ENCODE measurements around the gene CCDC154.

CCDC154 gene

GRCh38 chr16:1435921-1436697 lies 8.2 kb downstream of the CCDC154 start:
- DNase-seq (ENCODE audit: low read depth) = no peak

GRCh38 chr16:1434644-1435592 lies 9.4 kb downstream of the CCDC154 start:
- DNase-seq (ENCODE audit: low read depth) = no peak

DNA sequence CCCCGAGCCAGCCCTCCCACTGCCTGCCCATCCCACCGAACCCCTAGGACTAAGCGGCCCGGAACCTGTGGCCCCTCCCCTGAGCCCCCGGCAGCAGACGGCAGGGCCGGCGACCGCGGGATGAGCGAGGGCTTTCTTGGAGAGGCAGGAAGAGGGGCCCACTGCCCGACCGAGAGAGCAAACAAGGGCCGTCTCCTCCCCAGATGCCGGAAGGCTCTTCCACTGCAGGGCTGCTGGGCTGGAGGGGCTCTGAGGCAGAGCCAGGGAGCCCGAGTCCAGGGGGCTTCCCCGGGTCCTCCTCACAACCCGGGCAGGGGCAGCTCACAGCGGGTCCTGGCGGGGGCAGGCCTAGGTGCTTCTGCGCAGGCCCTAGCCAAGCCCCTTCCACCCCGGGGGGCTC lies 10.6 kb downstream of the CCDC154 start:
- no peak for DNase-seq (ENCODE audit: low read depth)

DNA sequence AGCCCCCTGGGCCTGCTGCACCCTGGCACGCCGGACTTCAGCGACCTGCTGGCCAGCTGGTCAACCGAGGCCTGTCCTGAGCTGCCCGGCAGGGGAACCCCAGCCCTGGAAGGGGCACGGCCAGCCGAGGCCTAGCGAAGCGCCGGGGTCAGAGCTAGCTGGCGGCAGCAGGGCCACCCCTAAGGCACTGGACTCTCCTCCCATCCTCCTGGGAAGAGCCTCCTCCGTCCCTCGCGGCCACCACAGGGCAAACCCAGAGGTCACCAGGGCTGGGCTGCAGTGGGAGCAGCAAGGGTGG lies 11.1 kb downstream of the CCDC154 start:
- DNase-seq (ENCODE audit: low read depth) = no peak

- DNase-seq (ENCODE audit: low read depth) = no peak
Observed at GRCh38 chr16:1432388-1433262, 11.7 kb downstream of the CCDC154 start.

GRCh38 chr16:1431497-1432270 lies 12.7 kb downstream of the CCDC154 start:
- no peak for DNase-seq (ENCODE audit: low read depth)

- DNase-seq (ENCODE audit: low read depth) = no peak
Observed at GRCh38 chr16:1430759-1431496, 13.4 kb downstream of the CCDC154 start, which contains the start of gene PERCC1. TSS of gene PERCC1 (plus strand) at chr16:1431078. CDS start at chr16:1432594, 1,516 bp downstream.

GRCh38 chr16:1430214-1430758 lies 14.1 kb downstream of the CCDC154 start:
- DNase-seq (ENCODE audit: low read depth) = no peak

DNA sequence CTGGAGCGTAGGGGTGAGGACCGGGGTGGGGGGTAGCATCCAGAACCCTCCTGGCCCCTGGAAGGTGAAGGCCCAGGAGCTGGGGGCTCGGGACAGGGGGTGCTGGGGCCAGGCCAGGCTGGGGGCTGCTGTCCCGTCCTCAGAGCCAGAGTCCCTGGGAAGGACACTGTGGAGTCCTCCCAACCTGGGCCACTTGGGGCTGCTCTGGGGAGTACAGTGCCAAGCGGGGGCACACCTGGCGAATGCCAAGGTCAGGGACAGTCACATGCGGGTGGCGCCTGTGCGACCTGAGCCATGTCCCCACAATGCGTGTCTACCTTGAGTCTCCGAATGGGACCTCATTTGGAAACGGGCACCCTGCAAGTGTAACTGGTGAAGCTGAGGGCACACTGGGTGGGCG lies 14.7 kb downstream of the CCDC154 start:
- DNase-seq (ENCODE audit: low read depth) = no peak

- no peak for DNase-seq (ENCODE audit: low read depth)
Observed at GRCh38 chr16:1429012-1429411, 15.3 kb downstream of the CCDC154 start.

GRCh38 chr16:1428511-1428910 lies 15.8 kb downstream of the CCDC154 start:
- no peak for DNase-seq (ENCODE audit: low read depth)

GRCh38 chr16:1427473-1428461 lies 16.6 kb downstream of the CCDC154 start:
- DNase-seq (ENCODE audit: low read depth) = no peak

- DNase-seq (ENCODE audit: low read depth) = no peak
Observed at GRCh38 chr16:1426734-1427471, 17.5 kb downstream of the CCDC154 start.

DNA sequence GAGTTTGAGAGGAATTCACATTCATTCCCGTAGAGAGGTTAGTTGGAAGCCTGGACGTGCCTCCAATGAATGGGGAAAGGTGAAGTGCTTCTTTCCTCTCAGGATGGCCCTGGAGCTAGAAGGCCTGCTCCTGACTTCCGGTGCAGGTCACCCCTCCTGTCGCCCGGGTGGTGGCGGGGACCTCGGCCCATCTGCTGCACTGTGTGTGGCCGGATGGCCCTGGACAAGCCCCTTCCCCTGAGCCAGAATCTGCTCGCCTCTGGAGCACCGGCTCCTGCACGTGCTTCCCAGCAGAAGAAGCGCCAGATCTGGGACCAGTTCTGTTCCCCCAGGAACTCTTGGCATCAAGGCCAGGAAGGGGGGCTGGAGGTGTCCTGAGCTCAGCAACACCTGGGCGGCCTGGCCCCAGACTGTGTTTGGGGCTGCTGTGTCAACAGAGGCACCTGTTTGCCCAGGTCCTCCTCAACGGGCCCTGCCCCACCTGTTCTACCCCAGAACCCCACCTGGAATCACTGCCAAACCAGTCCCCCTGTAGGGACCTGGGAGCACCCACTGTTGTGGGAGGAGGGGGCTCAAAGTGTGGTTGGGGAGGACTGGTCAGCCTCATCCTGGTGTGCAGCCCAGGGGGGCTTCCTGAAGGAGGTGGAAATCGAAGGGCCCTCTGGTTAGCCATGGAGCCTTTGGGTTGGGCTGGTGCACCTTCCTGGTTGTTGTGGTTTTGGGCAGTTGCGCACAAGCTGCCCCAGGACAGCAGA lies 18.6 kb downstream of the CCDC154 start:
- no peak for DNase-seq (ENCODE audit: low read depth)

DNA sequence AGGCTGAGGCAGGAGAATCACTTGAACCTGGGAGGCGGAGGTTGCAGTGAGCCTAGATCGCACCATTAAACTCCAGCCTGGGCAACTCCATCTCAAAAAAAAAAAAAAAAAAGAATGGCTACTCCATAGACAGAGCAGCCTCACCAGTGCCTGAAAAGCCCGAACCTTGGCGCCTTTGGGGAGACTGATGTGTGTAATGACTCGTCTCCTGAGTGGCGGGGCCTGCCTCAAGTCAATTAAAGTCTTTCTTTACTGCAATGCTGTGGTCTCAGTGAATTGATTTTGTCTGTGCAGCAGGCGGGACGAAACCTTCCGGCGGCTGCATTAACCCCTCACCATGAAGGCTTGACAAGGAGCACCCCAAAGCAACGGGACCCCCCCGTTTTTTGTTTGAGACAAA lies 20.3 kb downstream of the CCDC154 start:
- DNase-seq (ENCODE audit: low read depth) = no peak

DNA sequence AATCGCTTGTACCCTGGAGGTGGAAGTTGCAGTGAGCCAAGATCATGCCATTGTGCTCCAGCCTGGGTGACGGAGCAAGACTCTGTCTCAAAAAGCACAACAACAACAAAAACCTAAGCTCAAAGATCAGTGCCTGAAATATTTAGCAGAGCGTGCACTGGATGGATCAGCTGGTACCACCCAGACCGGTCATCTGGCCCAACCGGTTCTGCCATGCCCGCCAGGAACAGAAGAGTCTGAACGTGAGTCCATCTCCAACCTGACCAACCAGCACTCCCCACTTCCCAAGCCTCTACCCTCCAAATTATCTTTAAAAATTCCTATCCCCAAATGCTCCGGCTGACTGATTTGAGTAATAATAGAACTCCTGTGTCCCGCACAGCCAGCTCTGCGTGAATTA lies 22.3 kb downstream of the CCDC154 start:
- no peak for DNase-seq (ENCODE audit: low read depth)

DNA sequence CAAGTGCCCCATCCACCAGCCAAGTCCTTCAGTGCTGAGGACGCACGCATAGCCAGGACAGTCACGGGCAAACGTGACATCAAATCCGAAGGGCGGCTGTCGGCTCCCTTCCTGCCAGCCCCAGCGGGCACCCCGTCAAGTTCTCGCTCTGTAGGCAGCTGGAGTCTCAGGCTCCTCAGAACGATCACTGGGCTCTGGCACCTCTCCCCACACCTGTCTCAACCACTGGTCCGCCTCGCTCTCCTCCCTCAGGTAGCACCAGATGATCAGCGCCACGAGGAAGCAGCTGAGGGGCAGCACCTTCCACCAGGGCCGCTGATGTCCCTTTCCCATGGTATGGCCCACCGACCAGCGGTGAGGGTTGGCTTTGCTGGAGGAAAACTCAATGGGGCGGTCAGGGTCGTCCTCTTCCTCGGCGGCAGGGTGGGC lies 24.2 kb downstream of the CCDC154 start:
- DNase-seq (ENCODE audit: low read depth) = no peak

- no peak for DNase-seq (ENCODE audit: low read depth)
Observed at GRCh38 chr16:1416521-1416941, 27.8 kb downstream of the CCDC154 start.
